ENCODE results near the gene ART1.
"Not testable (repeated sequence)": the region's sequence is repeated elsewhere in the genome, so short reads cannot be mapped to it uniquely, and the experiment has no call there.

GRCh38 chr11:3657331-3657730 is 12.4 kb downstream of the ART1 start:
- TF ChIP-seq EZH2 (IDR thresholded peaks at IDR 0.05; ENCODE audit: insufficient read depth, poor library complexity, severe bottlenecking); EZH2phosphoT487 (IDR thresholded peaks at IDR 0.05; ENCODE audit: insufficient read depth, low read depth): not testable (repeated sequence)
